Neuronal stem cell (in vitro differentiated cells): Measurements from ENCODE around the gene OTUD5.

ENCODE experiments used
- DNase-seq: peaks from one replicate; pipeline ENCODE4 v3.0.0-alpha.2; 2013; ENCODE audit warnings: low spot score
- H2AFZ ChIP-seq: one replicate; pipeline ENCODE4 v1.6.1; 2013; ENCODE audit warnings: mild to moderate bottlenecking, low read length, inconsistent platforms
- H2AK5ac ChIP-seq: 2 replicates; pipeline ENCODE4 v1.6.1; 2013; ENCODE audit warnings: low read depth, mild to moderate bottlenecking, inconsistent platforms, low read length, moderate library complexity, mixed read lengths
- H2BK120ac ChIP-seq: 2 replicates; pipeline ENCODE4 v1.6.1; 2013; ENCODE audit warnings: low read depth, mild to moderate bottlenecking, inconsistent platforms, low read length, moderate library complexity, mixed read lengths
- H2BK12ac ChIP-seq: one replicate; pipeline ENCODE4 v1.6.1; 2013; ENCODE audit warnings: low read length, inconsistent platforms
- H2BK15ac ChIP-seq: 2 replicates; pipeline ENCODE4 v1.6.1; 2013; ENCODE audit warnings: mild to moderate bottlenecking, low read length, inconsistent platforms, mixed read lengths
- H2BK5ac ChIP-seq: one replicate; pipeline ENCODE4 v1.6.1; 2013; ENCODE audit warnings: inconsistent platforms, mild to moderate bottlenecking, low read length, moderate library complexity
- H3K14ac ChIP-seq: one replicate; pipeline ENCODE4 v1.6.1; 2013; ENCODE audit warnings: low read length, inconsistent platforms
- H3K18ac ChIP-seq: 2 replicates; pipeline ENCODE4 v1.6.1; 2013; ENCODE audit warnings: low read length, inconsistent platforms
- H3K23ac ChIP-seq: 2 replicates; pipeline ENCODE4 v1.6.1; 2013; ENCODE audit warnings: low read depth, mild to moderate bottlenecking, mixed read lengths, low read length, inconsistent platforms; ENCODE audit not compliant: poor library complexity
- H3K27ac ChIP-seq: replicated peaks from 3 replicates; pipeline ENCODE4 v1.5.1; 2013; ENCODE audit warnings: low read length, inconsistent platforms
- H3K27me3 ChIP-seq, 3 experiments: 2 replicates each; pipeline ENCODE4 v1.6.1; 2013; ENCODE audit warnings: low read length in 3 of 3, mild to moderate bottlenecking in 2 of 3, inconsistent platforms in 1 of 3, low read depth in 1 of 3, mixed read lengths in 1 of 3, moderate library complexity in 1 of 3; ENCODE audit not compliant: control insufficient read depth in 3 of 3, insufficient read depth in 3 of 3
- H3K36me3 ChIP-seq, 2 donors: replicated peaks in 1 of 2; 2 replicates each; pipeline ENCODE4 v1.6.1; 2013; ENCODE audit warnings: low read length in 2 of 2; ENCODE audit not compliant: control insufficient read depth in 2 of 2, insufficient read depth in 2 of 2
- H3K4ac ChIP-seq: 2 replicates; pipeline ENCODE4 v1.6.1; 2013; ENCODE audit warnings: inconsistent platforms, mild to moderate bottlenecking, low read length, moderate library complexity
- H3K4me1 ChIP-seq, 2 donors: 1 replicate in 1 of 2; 2 replicates in 1 of 2; pipeline ENCODE4 v1.6.1; 2013; ENCODE audit warnings: low read length in 2 of 2, low read depth in 1 of 2; ENCODE audit not compliant: control insufficient read depth in 2 of 2, insufficient read depth in 1 of 2
- H3K4me2 ChIP-seq: one replicate; pipeline ENCODE4 v1.6.1; 2013; ENCODE audit warnings: mild to moderate bottlenecking, low read length, inconsistent platforms; ENCODE audit not compliant: insufficient read depth, poor library complexity, severe bottlenecking
- H3K4me3 ChIP-seq, 2 donors: 2 replicates each; pipeline ENCODE4 v1.5.1; 2013; ENCODE audit warnings: low read length in 2 of 2, mild to moderate bottlenecking in 2 of 2, inconsistent platforms in 1 of 2, moderate library complexity in 1 of 2
- H3K79me1 ChIP-seq: one replicate; pipeline ENCODE4 v1.6.1; 2013; ENCODE audit warnings: low read depth, mild to moderate bottlenecking, inconsistent platforms, low read length, moderate library complexity
- H3K9ac ChIP-seq: one replicate; pipeline ENCODE4 v1.6.1; 2013; ENCODE audit warnings: mild to moderate bottlenecking, low read depth, low read length, inconsistent platforms; ENCODE audit not compliant: poor library complexity
- H3K9me3 ChIP-seq, 2 donors: replicated peaks in 1 of 2; 2 replicates each; pipeline versions ENCODE3 to v1.6.1; 2013; ENCODE audit warnings: low read length in 2 of 2, mild to moderate bottlenecking in 2 of 2, inconsistent platforms in 1 of 2, low read depth in 1 of 2, mixed read lengths in 1 of 2, moderate library complexity in 1 of 2; ENCODE audit not compliant: control insufficient read depth in 2 of 2, insufficient read depth in 1 of 2
- H4K8ac ChIP-seq: one replicate; pipeline ENCODE4 v1.6.1; 2013; ENCODE audit warnings: low read depth, mild to moderate bottlenecking, inconsistent platforms, low read length, moderate library complexity
- H4K91ac ChIP-seq: one replicate; pipeline ENCODE4 v1.6.1; 2013; ENCODE audit warnings: low read length, low read depth, mild to moderate bottlenecking, inconsistent platforms; ENCODE audit not compliant: poor library complexity
- WGBS, 2 donors: extraction: QIAGEN DNeasy Blood & Tissue Kit; methylation state at CpG; one replicate each; pipeline ENCODE4 v1.1.7; 2013; ENCODE audit warnings: missing lambda C conversion rate in 2 of 2, mixed read lengths in 1 of 2; ENCODE audit not compliant: insufficient read length in 2 of 2, insufficient replicate concordance in 1 of 2; ENCODE audit errors: extremely low coverage in 2 of 2; 5-methylcytosine and 5-hydroxymethylcytosine counted together

OTUD5 gene

GRCh38 chrX:48945517-48946348 lies 11.7 kb downstream of the OTUD5 start:
- H2BK15ac ChIP-seq, result no peak overlapping the region
- no peak overlapping the region for H3K18ac ChIP-seq
- no peaks in the 10 kb centered on the region for H3K4me1 ChIP-seq
- H2AK5ac ChIP-seq, result no peak overlapping the region
- no peak overlapping the region for H4K91ac ChIP-seq
- no peak overlapping the region for H2BK12ac ChIP-seq
- no peaks in the 10 kb centered on the region for H3K9me3 ChIP-seq
- H3K14ac ChIP-seq, result no peak overlapping the region
- no peak overlapping the region for H3K27ac ChIP-seq
- H2BK120ac ChIP-seq, result no peak overlapping the region
- H3K4ac ChIP-seq, result no peak overlapping the region
- no peak overlapping the region for H3K9ac ChIP-seq
- no peak overlapping the region for H3K4me2 ChIP-seq
- no peak overlapping the region for H3K4me3 ChIP-seq
- no peak overlapping the region for H3K23ac ChIP-seq
- H2BK5ac ChIP-seq, result no peak overlapping the region
- no peak overlapping the region for H2AFZ ChIP-seq
- H3K36me3 ChIP-seq, result peaks cover 4 to 25% of the 10 kb centered on the region in 2 donors
- DNase-seq, result no peak
- no CpG with 5 or more reads among the region's 8 CpGs for WGBS, 2 donors
- peaks cover 2% of the 10 kb centered on the region for H3K79me1 ChIP-seq
- H4K8ac ChIP-seq, result no peak overlapping the region
- H3K27me3 ChIP-seq, result no peaks in the 10 kb centered on the region

GRCh38 chrX:48942895-48943294 lies 14.5 kb downstream of the OTUD5 start:
- Histone ChIP-seq H4K91ac (no peak overlapping the region), H3K36me3 (peaks cover 8 to 27% of the 10 kb centered on the region in 2 donors), H2AFZ (no peak overlapping the region), H3K9ac (no peak overlapping the region), H3K4me2 (no peak overlapping the region), H3K4ac (no peak overlapping the region), H3K9me3 (no peaks in the 10 kb centered on the region), H3K4me1 (no peaks in the 10 kb centered on the region), H3K23ac (no peak overlapping the region), H2BK15ac (no peak overlapping the region), H3K14ac (no peak overlapping the region), H3K4me3 (no peak overlapping the region), H2BK120ac (no peak overlapping the region), H3K27ac (no peak overlapping the region), H2BK12ac (no peak overlapping the region), H3K79me1 (peaks cover 2% of the 10 kb centered on the region), H4K8ac (no peak overlapping the region), H3K18ac (no peak overlapping the region), H2AK5ac (no peak overlapping the region), H2BK5ac (no peak overlapping the region), H3K27me3 (no peaks in the 10 kb centered on the region)
- no peak for DNase-seq
- no CpG with 5 or more reads among the region's 2 CpGs for WGBS, 2 donors

DNA sequence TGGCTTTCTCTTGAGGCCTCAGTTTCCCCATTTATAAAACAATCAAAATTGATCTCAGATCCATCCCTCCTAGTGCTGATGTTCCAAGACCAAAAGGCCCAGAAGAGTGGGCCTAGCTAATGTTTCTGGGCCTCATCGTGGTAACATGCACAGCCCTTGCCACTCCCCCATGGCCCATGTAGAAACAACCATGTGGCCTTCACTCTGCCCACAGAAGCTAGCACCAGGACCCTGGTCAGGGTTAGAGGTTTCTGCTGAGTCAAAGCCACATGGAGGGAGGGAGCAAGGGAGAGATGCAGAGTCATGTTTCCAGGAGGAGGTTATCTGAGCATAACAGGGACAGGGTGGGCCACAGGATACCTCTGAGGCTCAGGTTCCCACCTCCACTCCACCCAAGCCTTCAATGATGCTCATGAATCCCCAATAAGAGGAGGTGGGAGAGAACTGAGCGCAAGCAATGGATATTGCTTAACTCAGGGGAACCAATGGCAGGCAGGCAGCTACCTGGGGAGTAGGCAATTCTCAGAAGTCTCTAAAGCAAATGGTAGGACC lies 16.9 kb downstream of the OTUD5 start:
- Histone ChIP-seq H3K36me3 (peaks cover 8 to 32% of the 10 kb centered on the region in 2 donors), H3K4me1 (peaks cover 0 to 3% of the 10 kb centered on the region in 2 donors), H2BK12ac (no peak overlapping the region), H2BK15ac (no peak overlapping the region), H2BK5ac (no peak overlapping the region), H3K79me1 (peaks cover 2% of the 10 kb centered on the region), H3K14ac (no peak overlapping the region), H2BK120ac (no peak overlapping the region), H4K91ac (no peak overlapping the region), H3K4ac (no peak overlapping the region), H3K4me2 (no peak overlapping the region), H2AFZ (no peak overlapping the region), H4K8ac (no peak overlapping the region), H3K27ac (no peak overlapping the region), H3K4me3 (no peak overlapping the region), H3K18ac (no peak overlapping the region), H3K27me3 (no peaks in the 10 kb centered on the region), H2AK5ac (no peak overlapping the region), H3K23ac (no peak overlapping the region), H3K9me3 (no peaks in the 10 kb centered on the region), H3K9ac (no peak overlapping the region)
- WGBS, 2 donors, result no CpG with 5 or more reads among the region's 2 CpGs
- DNase-seq, result no peak

GRCh38 chrX:48939524-48940228 lies 17.7 kb downstream of the OTUD5 start:
- WGBS, 2 donors, result no CpG with 5 or more reads among the region's 3 CpGs
- H3K14ac ChIP-seq, result no peak overlapping the region
- no peak overlapping the region for H4K91ac ChIP-seq
- H3K4me2 ChIP-seq, result no peak overlapping the region
- no peak overlapping the region for H3K27ac ChIP-seq
- peaks cover 0 to 3% of the 10 kb centered on the region in 2 donors for H3K4me1 ChIP-seq
- H2BK15ac ChIP-seq, result no peak overlapping the region
- no peak overlapping the region for H2AFZ ChIP-seq
- H2BK5ac ChIP-seq, result no peak overlapping the region
- peaks cover 13 to 40% of the 10 kb centered on the region in 2 donors for H3K36me3 ChIP-seq
- H2BK12ac ChIP-seq, result no peak overlapping the region
- H2AK5ac ChIP-seq, result no peak overlapping the region
- no peak overlapping the region for H3K9ac ChIP-seq
- H3K9me3 ChIP-seq, result no peaks in the 10 kb centered on the region
- H3K4ac ChIP-seq, result no peak overlapping the region
- no peak overlapping the region for H3K23ac ChIP-seq
- no peak overlapping the region for H3K18ac ChIP-seq
- H4K8ac ChIP-seq, result no peak overlapping the region
- H2BK120ac ChIP-seq, result no peak overlapping the region
- DNase-seq, result no peak
- no peak overlapping the region for H3K4me3 ChIP-seq
- no peaks in the 10 kb centered on the region for H3K27me3 ChIP-seq
- peaks cover 2% of the 10 kb centered on the region for H3K79me1 ChIP-seq
